ENCODE measurements around the gene NLGN1. TPM values are rescaled to one million over a fixed set of nuclear protein-coding genes. Genes with fewer than 3 reads are reported as not detected.
"Not testable (repeated sequence)": the region's sequence is repeated elsewhere in the genome, so short reads cannot be mapped to it uniquely, and the experiment has no call there.

NLGN1 gene
- total RNA-seq (2014; rRNA removed; shearing (Covaris generic)) (20.1 and 23.8 TPM in 2 replicates), polyA plus RNA-seq (2016; fragmentation: Nextera tagmentation; extraction: Ambion mirVana) (14.3 and 15.2 TPM in 2 replicates)

DNA sequence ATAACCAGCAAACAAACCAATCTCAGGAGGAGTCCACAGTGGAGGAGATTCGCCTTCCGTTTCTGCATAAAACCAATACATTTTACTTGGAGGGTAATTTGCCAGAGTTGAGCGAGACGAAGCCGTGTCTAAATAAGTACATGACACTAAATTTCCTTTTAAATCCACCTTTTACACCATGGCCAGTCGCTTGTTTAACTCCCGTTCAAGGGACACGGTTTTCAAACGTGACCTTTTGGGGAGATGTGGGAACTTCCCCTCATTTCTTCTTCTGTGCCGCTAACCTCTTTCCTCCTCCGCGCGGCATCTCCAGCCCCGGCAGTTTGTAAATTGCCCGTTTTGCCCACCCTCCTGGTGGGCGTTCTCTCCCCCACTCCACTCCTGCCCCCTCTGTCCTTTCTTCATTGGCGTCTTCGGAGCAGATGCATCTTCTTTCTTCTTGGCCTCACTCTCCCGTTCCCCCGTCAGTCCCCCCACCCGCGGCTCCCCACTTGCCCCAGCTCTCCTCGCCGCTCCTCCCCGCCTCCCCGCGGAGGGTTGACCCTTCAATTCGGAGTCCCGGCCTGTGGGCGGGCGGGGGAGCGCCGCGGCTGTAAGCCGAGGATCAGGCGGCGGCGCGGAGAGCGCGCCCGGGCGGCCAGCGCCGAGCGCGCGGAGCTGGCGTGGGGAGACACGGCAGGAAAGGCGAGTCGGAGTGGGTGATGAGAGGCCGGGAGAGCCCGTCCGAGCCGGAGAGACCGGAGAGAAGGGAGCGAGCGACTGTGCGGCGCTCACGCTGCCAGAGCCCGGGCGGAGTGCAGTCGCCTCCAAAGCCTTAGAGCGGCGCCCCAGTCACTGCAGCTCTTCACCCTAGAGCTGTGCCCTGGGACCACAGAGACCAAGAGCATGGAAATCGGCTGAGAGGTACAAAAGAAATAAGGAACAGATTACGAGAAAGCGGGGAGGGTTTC, at the start of gene NLGN1:
NLGN1 (plus strand) TSS at position 584 of the 950 bp plus-strand sequence.
- in situ Hi-C loops (cut with MboI): no loop called here
- peak within 1 kb of the TSS; percentile 67 for H3K27ac ChIP-seq
- TF ChIP-seq EZH2phosphoT487 (IDR thresholded peaks at IDR 0.05; ENCODE audit: insufficient read depth, low read depth) (no peak), EZH2 (IDR thresholded peaks at IDR 0.05; ENCODE audit: insufficient read depth, poor library complexity, severe bottlenecking) (no peak)
- peaks cover 25% of the 10 kb centered on the region for H3K4me1 ChIP-seq (ENCODE audit: insufficient read depth)
- DNase-seq: peak; percentile 93
- peak within 1 kb of the TSS; percentile 81 for H3K4me3 ChIP-seq
- no peaks in the 10 kb centered on the region for H3K9me3 ChIP-seq (ENCODE audit: low read depth)
- 0 to 1% methylated on average over 31 to 70 of the region's 70 CpGs for WGBS, 2 experiments (ENCODE audit: low coverage in 1 of 2, low lambda C conversion rate in 2 of 2, missing lambda C conversion rate in 2 of 2)
- H3K4me2 ChIP-seq (ENCODE audit: unreplicated experiment): peak within 1 kb of the TSS; percentile 93
- H3K79me2 ChIP-seq (ENCODE audit: insufficient read depth): no peaks in the 10 kb centered on the region; the same call in 1 of the 2 replicates
- H3K9ac ChIP-seq: peak within 1 kb of the TSS; percentile 88
- H3F3A ChIP-seq (ENCODE audit: insufficient read depth): peaks cover 46% of the 10 kb centered on the region
- peak within 1 kb of the TSS; percentile 93 for H2AFZ ChIP-seq
- no peaks in the 10 kb centered on the region for H3K27me3 ChIP-seq (replicated peaks; ENCODE audit: insufficient read depth)
- H3K9me2 ChIP-seq (ENCODE audit: insufficient read depth): no peaks in the 10 kb centered on the region
- no peaks in the 10 kb centered on the region for H3K36me3 ChIP-seq (ENCODE audit: low read depth)
- no peaks in the 10 kb centered on the region for H4K20me1 ChIP-seq (ENCODE audit: insufficient read depth)

DNA sequence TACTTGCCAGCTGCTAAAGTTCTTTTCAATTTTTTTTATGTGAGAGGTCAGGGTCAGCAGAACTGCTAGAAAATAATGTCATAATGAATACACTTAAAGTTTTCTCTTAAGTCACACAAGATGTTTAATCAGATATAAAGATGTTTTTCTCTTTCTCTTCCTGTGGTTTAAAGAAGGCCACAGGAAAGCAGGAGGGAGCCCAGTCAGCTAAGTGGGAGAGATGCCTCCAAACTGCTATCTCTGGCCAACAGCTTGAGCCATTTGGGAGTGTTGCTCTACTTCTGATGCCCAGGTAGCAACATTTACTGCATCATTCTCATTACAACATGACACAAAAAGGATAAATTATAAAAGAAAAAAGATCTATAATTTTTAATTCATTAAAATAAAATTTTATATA, 45.7 kb upstream of the NLGN1 start:
- in situ Hi-C loops (cut with MboI): no loop called here
- Histone ChIP-seq H2AFZ (no peak overlapping the region), H3K79me2 (ENCODE audit: insufficient read depth) (no peaks in the 10 kb centered on the region), H3K9me3 (ENCODE audit: low read depth) (no peaks in the 10 kb centered on the region), H3K4me1 (ENCODE audit: insufficient read depth) (no peaks in the 10 kb centered on the region), H4K20me1 (ENCODE audit: insufficient read depth) (no peaks in the 10 kb centered on the region), H3K4me2 (ENCODE audit: unreplicated experiment) (no peak overlapping the region), H3K27me3 (replicated peaks; ENCODE audit: insufficient read depth) (no peaks in the 10 kb centered on the region), H3F3A (ENCODE audit: insufficient read depth) (no peaks in the 10 kb centered on the region), H3K9ac (no peak overlapping the region), H3K4me3 (no peak overlapping the region), H3K36me3 (ENCODE audit: low read depth) (no peaks in the 10 kb centered on the region), H3K9me2 (ENCODE audit: insufficient read depth) (no peaks in the 10 kb centered on the region), H3K27ac (no peak overlapping the region)
- no peak for TF ChIP-seq EZH2phosphoT487 (IDR thresholded peaks at IDR 0.05; ENCODE audit: insufficient read depth, low read depth)
- no peak for TF ChIP-seq EZH2 (IDR thresholded peaks at IDR 0.05; ENCODE audit: insufficient read depth, poor library complexity, severe bottlenecking)
- no peak for DNase-seq

DNA sequence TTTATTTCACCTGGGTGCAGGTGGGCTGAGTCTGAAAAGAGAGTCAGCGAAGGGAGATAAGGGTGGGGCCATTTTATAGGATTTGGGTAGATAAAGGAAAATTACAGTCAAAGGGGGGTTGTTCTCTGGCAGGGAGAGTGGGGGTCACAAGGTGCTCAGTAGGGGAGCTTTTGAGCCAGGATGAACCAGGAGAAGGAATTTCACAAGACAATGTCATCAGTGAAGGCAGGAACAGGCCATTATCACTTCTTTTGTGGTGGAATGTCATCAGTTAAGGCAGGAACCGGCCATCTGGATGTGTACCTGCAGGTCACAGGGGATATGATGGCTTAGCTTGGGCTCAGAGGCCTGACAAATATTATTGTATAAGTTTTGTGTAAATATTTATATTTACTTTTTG, 44.4 kb upstream of the NLGN1 start:
- H2AFZ ChIP-seq; H3K4me3 ChIP-seq; H3K27ac ChIP-seq; H3K36me3 ChIP-seq (ENCODE audit: low read depth); H3K79me2 ChIP-seq (ENCODE audit: insufficient read depth); H3K9me3 ChIP-seq (ENCODE audit: low read depth); H3F3A ChIP-seq (ENCODE audit: insufficient read depth); H4K20me1 ChIP-seq (ENCODE audit: insufficient read depth); H3K9me2 ChIP-seq (ENCODE audit: insufficient read depth); H3K4me1 ChIP-seq (ENCODE audit: insufficient read depth); H3K4me2 ChIP-seq (ENCODE audit: unreplicated experiment); DNase-seq; H3K9ac ChIP-seq; in situ Hi-C loops (cut with MboI); H3K27me3 ChIP-seq (replicated peaks; ENCODE audit: insufficient read depth): not testable (repeated sequence)
- 28 to 41% methylated on average over 2 of the region's 2 CpGs for WGBS, 2 experiments (ENCODE audit: low coverage in 1 of 2, low lambda C conversion rate in 2 of 2, missing lambda C conversion rate in 2 of 2)

DNA sequence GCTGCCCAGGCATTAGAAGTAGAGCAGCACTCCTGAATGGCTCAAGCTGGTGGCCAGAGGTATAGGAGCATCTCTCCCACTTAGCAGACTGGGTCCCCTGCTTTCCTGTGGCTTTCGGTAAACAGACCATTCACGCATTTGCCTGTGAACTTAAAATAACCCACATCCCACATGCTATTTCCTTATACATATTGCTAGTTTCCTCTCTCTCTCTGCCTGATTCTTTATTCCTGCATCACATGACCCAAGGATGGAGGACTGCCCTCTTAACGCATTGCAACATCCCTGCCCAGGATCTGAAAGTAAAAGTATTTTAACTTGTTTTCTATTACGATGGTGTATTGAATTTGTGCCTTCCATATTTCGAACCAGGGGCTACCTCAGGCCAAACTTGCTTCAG, 43.4 kb upstream of the NLGN1 start:
- Histone ChIP-seq H3K79me2 (ENCODE audit: insufficient read depth) (no peaks in the 10 kb centered on the region), H3K4me2 (ENCODE audit: unreplicated experiment) (no peak overlapping the region), H4K20me1 (ENCODE audit: insufficient read depth) (no peaks in the 10 kb centered on the region), H3K27ac (no peak overlapping the region), H3K9me3 (ENCODE audit: low read depth) (no peaks in the 10 kb centered on the region), H3K27me3 (replicated peaks; ENCODE audit: insufficient read depth) (no peaks in the 10 kb centered on the region), H3F3A (ENCODE audit: insufficient read depth) (no peaks in the 10 kb centered on the region), H3K9ac (no peak overlapping the region), H3K4me1 (ENCODE audit: insufficient read depth) (no peaks in the 10 kb centered on the region), H3K36me3 (ENCODE audit: low read depth) (no peaks in the 10 kb centered on the region), H2AFZ (no peak overlapping the region), H3K4me3 (no peak overlapping the region), H3K9me2 (ENCODE audit: insufficient read depth) (no peaks in the 10 kb centered on the region)
- DNase-seq: no peak
- 42 to 52% methylated on average over 5 of the region's 5 CpGs for WGBS, 2 experiments (ENCODE audit: low coverage in 1 of 2, low lambda C conversion rate in 2 of 2, missing lambda C conversion rate in 2 of 2)
- in situ Hi-C loops (cut with MboI): no loop called here
- TF ChIP-seq EZH2phosphoT487 (IDR thresholded peaks at IDR 0.05; ENCODE audit: insufficient read depth, low read depth): no peak
- no peak for TF ChIP-seq EZH2 (IDR thresholded peaks at IDR 0.05; ENCODE audit: insufficient read depth, poor library complexity, severe bottlenecking)

Measured in GM23248 (cell line).